Activated naive CD8-positive, alpha-beta T cell (primary cell): ENCODE measurements around the gene CFAP20.
"Not testable (repeated sequence)": the region's sequence is repeated elsewhere in the genome, so short reads cannot be mapped to it uniquely, and the experiment has no call there.

Experiments
- H3K27ac Mint-ChIP-seq: one replicate; pipeline ENCODE4 v1.8.0; 2021; ENCODE audit warnings: mixed read lengths
- H3K27me3 Mint-ChIP-seq: one replicate; pipeline ENCODE4 v1.8.0; 2021; ENCODE audit warnings: mixed read lengths
- H3K36me3 Mint-ChIP-seq: one replicate; pipeline ENCODE4 v1.8.0; 2021; ENCODE audit warnings: mixed read lengths
- H3K4me1 Mint-ChIP-seq: one replicate; pipeline ENCODE4 v1.8.0; 2021; ENCODE audit warnings: low read depth, mixed read lengths
- H3K4me3 Mint-ChIP-seq: one replicate; pipeline ENCODE4 v1.8.0; 2021; ENCODE audit warnings: mild to moderate bottlenecking, mixed read lengths
- H3K9me3 Mint-ChIP-seq: one replicate; pipeline ENCODE4 v1.8.0; 2021; ENCODE audit warnings: low read depth, mixed read lengths

Gene CFAP20

GRCh38 chr16:58094791-58095574 lies 34.2 kb downstream of the CFAP20 start:
- peaks cover 2% of the 10 kb centered on the region for H3K4me1 Mint-ChIP-seq
- no peaks in the 10 kb centered on the region for H3K9me3 Mint-ChIP-seq
- no peaks in the 10 kb centered on the region for H3K36me3 Mint-ChIP-seq
- no peaks in the 10 kb centered on the region for H3K27me3 Mint-ChIP-seq
- H3K27ac Mint-ChIP-seq = no peak overlapping the region
- no peak overlapping the region for H3K4me3 Mint-ChIP-seq

GRCh38 chr16:58094026-58094425 lies 35.2 kb downstream of the CFAP20 start:
- Mint-ChIP-seq H3K27ac (no peak overlapping the region), H3K36me3 (no peaks in the 10 kb centered on the region), H3K4me1 (peaks cover 2% of the 10 kb centered on the region), H3K4me3 (no peak overlapping the region), H3K27me3 (no peaks in the 10 kb centered on the region), H3K9me3 (no peaks in the 10 kb centered on the region)

GRCh38 chr16:58090396-58090795 lies 38.8 kb downstream of the CFAP20 start:
- H3K27me3 Mint-ChIP-seq, H3K4me1 Mint-ChIP-seq, H3K27ac Mint-ChIP-seq, H3K36me3 Mint-ChIP-seq, H3K9me3 Mint-ChIP-seq, H3K4me3 Mint-ChIP-seq: not testable (repeated sequence)

- H3K4me1 Mint-ChIP-seq = no peaks in the 10 kb centered on the region
- no peaks in the 10 kb centered on the region for H3K27me3 Mint-ChIP-seq
- H3K4me3 Mint-ChIP-seq = no peak overlapping the region
- no peaks in the 10 kb centered on the region for H3K9me3 Mint-ChIP-seq
- H3K36me3 Mint-ChIP-seq = no peaks in the 10 kb centered on the region
- H3K27ac Mint-ChIP-seq = no peak overlapping the region
Measured at GRCh38 chr16:58088091-58088490, 41.1 kb downstream of the CFAP20 start.

- H3K36me3 Mint-ChIP-seq = no peaks in the 10 kb centered on the region
- no peak overlapping the region for H3K4me3 Mint-ChIP-seq
- H3K27me3 Mint-ChIP-seq = peaks cover 1% of the 10 kb centered on the region
- no peak overlapping the region for H3K27ac Mint-ChIP-seq
- no peaks in the 10 kb centered on the region for H3K4me1 Mint-ChIP-seq
- no peaks in the 10 kb centered on the region for H3K9me3 Mint-ChIP-seq
Measured at GRCh38 chr16:58087209-58087913, 41.8 kb downstream of the CFAP20 start.

GRCh38 chr16:58086381-58087208 lies 42.6 kb downstream of the CFAP20 start:
- Mint-ChIP-seq H3K27me3 (peaks cover 1% of the 10 kb centered on the region), H3K4me1 (no peaks in the 10 kb centered on the region), H3K27ac (no peak overlapping the region), H3K36me3 (no peaks in the 10 kb centered on the region), H3K9me3 (no peaks in the 10 kb centered on the region), H3K4me3 (no peak overlapping the region)

- no peaks in the 10 kb centered on the region for H3K36me3 Mint-ChIP-seq
- H3K27me3 Mint-ChIP-seq = peaks cover 1% of the 10 kb centered on the region
- H3K4me1 Mint-ChIP-seq = no peaks in the 10 kb centered on the region
- no peak overlapping the region for H3K4me3 Mint-ChIP-seq
- no peak overlapping the region for H3K27ac Mint-ChIP-seq
- no peaks in the 10 kb centered on the region for H3K9me3 Mint-ChIP-seq
Measured at GRCh38 chr16:58085584-58086251, 43.5 kb downstream of the CFAP20 start.

GRCh38 chr16:58085171-58085570 lies 44.0 kb downstream of the CFAP20 start:
- Mint-ChIP-seq H3K36me3 (no peaks in the 10 kb centered on the region), H3K9me3 (no peaks in the 10 kb centered on the region), H3K27me3 (peaks cover 1% of the 10 kb centered on the region), H3K27ac (no peak overlapping the region), H3K4me1 (no peaks in the 10 kb centered on the region), H3K4me3 (no peak overlapping the region)

- H3K4me3 Mint-ChIP-seq = no peak overlapping the region
- peaks cover 1% of the 10 kb centered on the region for H3K27me3 Mint-ChIP-seq
- no peaks in the 10 kb centered on the region for H3K36me3 Mint-ChIP-seq
- no peak overlapping the region for H3K27ac Mint-ChIP-seq
- H3K9me3 Mint-ChIP-seq = no peaks in the 10 kb centered on the region
- no peaks in the 10 kb centered on the region for H3K4me1 Mint-ChIP-seq
Measured at GRCh38 chr16:58084635-58085034, 44.5 kb downstream of the CFAP20 start.

GRCh38 chr16:58082381-58082780 lies 46.8 kb downstream of the CFAP20 start:
- Mint-ChIP-seq H3K4me3 (no peak overlapping the region), H3K9me3 (no peaks in the 10 kb centered on the region), H3K27me3 (peaks cover 1% of the 10 kb centered on the region), H3K36me3 (no peaks in the 10 kb centered on the region), H3K27ac (no peak overlapping the region), H3K4me1 (no peaks in the 10 kb centered on the region)

GRCh38 chr16:58080657-58081056 lies 48.5 kb downstream of the CFAP20 start:
- H3K27me3 Mint-ChIP-seq, H3K4me3 Mint-ChIP-seq, H3K36me3 Mint-ChIP-seq, H3K9me3 Mint-ChIP-seq, H3K4me1 Mint-ChIP-seq, H3K27ac Mint-ChIP-seq: not testable (repeated sequence)

- peaks cover 3% of the 10 kb centered on the region for H3K36me3 Mint-ChIP-seq
- H3K4me1 Mint-ChIP-seq = no peaks in the 10 kb centered on the region
- peaks cover 1% of the 10 kb centered on the region for H3K27me3 Mint-ChIP-seq
- no peak overlapping the region for H3K4me3 Mint-ChIP-seq
- H3K9me3 Mint-ChIP-seq = peaks cover 8% of the 10 kb centered on the region
- H3K27ac Mint-ChIP-seq = no peak overlapping the region
Measured at GRCh38 chr16:58077796-58078195, 51.4 kb downstream of the CFAP20 start.

GRCh38 chr16:58076514-58076913 lies 52.7 kb downstream of the CFAP20 start:
- Mint-ChIP-seq H3K27ac (no peak overlapping the region), H3K4me1 (no peaks in the 10 kb centered on the region), H3K4me3 (no peak overlapping the region), H3K27me3 (no peaks in the 10 kb centered on the region), H3K36me3 (peaks cover 3% of the 10 kb centered on the region), H3K9me3 (peaks cover 8% of the 10 kb centered on the region)

- Mint-ChIP-seq H3K9me3 (peaks cover 8% of the 10 kb centered on the region), H3K4me3 (no peak overlapping the region), H3K36me3 (peaks cover 3% of the 10 kb centered on the region), H3K27ac (no peak overlapping the region), H3K27me3 (no peaks in the 10 kb centered on the region), H3K4me1 (no peaks in the 10 kb centered on the region)
Measured at GRCh38 chr16:58074657-58075056, 54.5 kb downstream of the CFAP20 start.

- H3K9me3 Mint-ChIP-seq, H3K27me3 Mint-ChIP-seq, H3K4me1 Mint-ChIP-seq, H3K27ac Mint-ChIP-seq, H3K4me3 Mint-ChIP-seq, H3K36me3 Mint-ChIP-seq: not testable (repeated sequence)
Measured at GRCh38 chr16:58073086-58073485, 56.1 kb downstream of the CFAP20 start.
